ENCODE measurements around the gene MBL2. TPM values are rescaled to one million over a fixed set of nuclear protein-coding genes. Genes with fewer than 3 reads are reported as not detected.
A peak's percentile ranks its signal among the peaks of the same experiment; 100 is the strongest.

Gene MBL2
- total RNA-seq, 2 donors from 2014 or later = not detected

DNA sequence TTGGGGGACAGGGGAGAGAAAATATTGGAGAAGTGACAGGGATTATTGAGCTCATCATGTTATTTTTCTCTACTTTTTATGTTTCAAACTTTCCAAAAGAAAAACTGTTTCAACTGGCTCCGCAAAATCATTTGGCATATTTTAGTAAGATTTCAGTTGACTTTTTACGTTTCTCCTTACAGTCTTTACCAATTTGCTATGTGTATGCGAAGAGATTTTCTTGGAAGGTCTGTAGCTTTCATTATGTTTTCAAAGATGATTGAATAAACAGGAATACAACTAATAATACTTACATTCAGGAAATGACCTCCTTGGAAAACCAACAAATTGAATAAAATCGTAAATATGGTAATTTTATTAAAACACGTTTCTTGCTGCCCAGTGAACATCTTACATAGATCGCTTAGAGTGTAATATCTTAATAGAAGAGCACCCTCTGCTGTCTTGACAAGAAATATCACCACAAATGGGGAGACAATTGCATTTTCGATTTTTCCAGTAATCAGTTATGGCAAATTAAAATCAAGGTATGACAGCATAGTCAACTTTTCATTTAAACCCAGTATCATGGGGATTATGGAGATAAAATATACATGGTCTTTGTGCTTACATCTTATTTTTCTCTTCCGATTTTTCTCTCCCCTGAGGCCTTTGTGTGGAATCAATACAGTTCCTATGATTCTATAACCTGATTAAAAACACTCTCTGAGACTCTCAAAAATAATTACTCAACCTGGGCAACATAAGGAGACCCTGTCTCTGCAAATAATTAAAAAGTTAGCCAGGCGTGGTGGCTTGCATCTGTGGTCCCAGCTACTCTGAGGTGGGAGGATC, 43.1 kb downstream of the MBL2 start:
- 24 to 26% methylated on average over 9 of the region's 9 CpGs for WGBS, 2 donors
- ATAC-seq (peak; percentile 45), DNase-seq (no peak)
- H3K4me1 ChIP-seq = no peaks in the 10 kb centered on the region
- TF ChIP-seq, protein P1, sequence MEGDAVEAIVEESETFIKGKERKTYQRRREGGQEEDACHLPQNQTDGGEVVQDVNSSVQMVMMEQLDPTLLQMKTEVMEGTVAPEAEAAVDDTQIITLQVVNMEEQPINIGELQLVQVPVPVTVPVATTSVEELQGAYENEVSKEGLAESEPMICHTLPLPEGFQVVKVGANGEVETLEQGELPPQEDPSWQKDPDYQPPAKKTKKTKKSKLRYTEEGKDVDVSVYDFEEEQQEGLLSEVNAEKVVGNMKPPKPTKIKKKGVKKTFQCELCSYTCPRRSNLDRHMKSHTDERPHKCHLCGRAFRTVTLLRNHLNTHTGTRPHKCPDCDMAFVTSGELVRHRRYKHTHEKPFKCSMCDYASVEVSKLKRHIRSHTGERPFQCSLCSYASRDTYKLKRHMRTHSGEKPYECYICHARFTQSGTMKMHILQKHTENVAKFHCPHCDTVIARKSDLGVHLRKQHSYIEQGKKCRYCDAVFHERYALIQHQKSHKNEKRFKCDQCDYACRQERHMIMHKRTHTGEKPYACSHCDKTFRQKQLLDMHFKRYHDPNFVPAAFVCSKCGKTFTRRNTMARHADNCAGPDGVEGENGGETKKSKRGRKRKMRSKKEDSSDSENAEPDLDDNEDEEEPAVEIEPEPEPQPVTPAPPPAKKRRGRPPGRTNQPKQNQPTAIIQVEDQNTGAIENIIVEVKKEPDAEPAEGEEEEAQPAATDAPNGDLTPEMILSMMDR (IDR thresholded peaks at IDR 0.05) = peak; percentile 16 to 63 (median 47)
- no peak for TF ChIP-seq POLR2A (IDR thresholded peaks at IDR 0.05)
- no peaks in the 10 kb centered on the region for H3K36me3 ChIP-seq (replicated peaks in 1 of 2; ENCODE audit: insufficient read depth in 1 of 2, low read depth in 2 of 2)
- H3K4me3 ChIP-seq = no peak overlapping the region
- no peak overlapping the region for H3K27ac ChIP-seq
- intact Hi-C loops (cut with DNase I) = no loop called here
- H3K9me3 ChIP-seq = no peaks in the 10 kb centered on the region
- no peaks in the 10 kb centered on the region for H3K27me3 ChIP-seq

DNA sequence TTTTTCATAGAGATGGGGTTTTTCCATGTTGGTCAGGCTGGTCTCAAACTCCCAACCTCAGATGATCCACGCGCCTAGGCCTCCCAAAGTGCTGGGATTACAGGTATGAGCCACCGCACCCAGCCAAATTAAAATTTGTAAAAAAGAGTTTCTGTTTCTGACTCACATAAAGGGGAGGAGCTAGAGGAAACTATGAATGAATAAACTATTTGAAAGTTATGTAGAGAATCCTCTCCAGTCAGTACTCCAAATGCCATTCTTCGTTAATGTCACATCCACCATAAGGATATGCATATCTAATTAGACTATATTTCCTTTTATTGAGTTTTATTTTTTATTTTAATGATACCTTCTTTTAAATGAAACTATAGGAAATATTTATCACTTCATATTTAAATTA, 52.6 kb downstream of the MBL2 start:
- no peaks in the 10 kb centered on the region for H3K27me3 ChIP-seq
- H3K4me1 ChIP-seq = no peaks in the 10 kb centered on the region
- no peak overlapping the region for H3K4me3 ChIP-seq
- TF ChIP-seq, protein P1 (IDR thresholded peaks at IDR 0.05) = no peak
- TF ChIP-seq POLR2A (IDR thresholded peaks at IDR 0.05) = no peak
- intact Hi-C loops (cut with DNase I) = no loop called here
- H3K27ac ChIP-seq = no peak overlapping the region
- H3K36me3 ChIP-seq (replicated peaks in 1 of 2; ENCODE audit: insufficient read depth in 1 of 2, low read depth in 2 of 2) = no peaks in the 10 kb centered on the region
- WGBS, 2 donors = 89 to 95% methylated on average over 4 of the region's 4 CpGs
- DNase-seq = no peak
- no peak for ATAC-seq
- no peaks in the 10 kb centered on the region for H3K9me3 ChIP-seq
